Neural progenitor cell (in vitro differentiated cells): ENCODE results near the gene ICAM3. TPM values are rescaled to one million over a fixed set of nuclear protein-coding genes. Genes with fewer than 3 reads are reported as not detected.
"Not testable (repeated sequence)": the region's sequence is repeated elsewhere in the genome, so short reads cannot be mapped to it uniquely, and the experiment has no call there.

Experiments
- DNase-seq: peaks from one replicate; pipeline ENCODE4 v3.0.0-alpha.2; 2016; ENCODE audit warnings: low spot score
- H2AFZ ChIP-seq: fragments of 200-600 bp; sonication (generic); replicated peaks from 2 replicates; pipeline ENCODE4 v1.6.1; 2016; ENCODE audit warnings: antibody characterized with exemption
- H3F3A ChIP-seq: fragments of 200-600 bp; sonication (generic); 2 replicates; pipeline ENCODE4 v1.6.1; 2016; ENCODE audit warnings: antibody characterized with exemption, low read depth
- H3K27ac ChIP-seq: fragments of 200-600 bp; sonication (generic); 2 replicates; pipeline ENCODE4 v1.5.1; 2016; ENCODE audit warnings: mild to moderate bottlenecking
- H3K27me3 ChIP-seq: fragments of 200-600 bp; sonication (generic); 2 replicates; pipeline ENCODE4 v1.6.1; 2016; ENCODE audit warnings: mild to moderate bottlenecking, moderate library complexity
- H3K36me3 ChIP-seq: fragments of 200-600 bp; sonication (generic); 2 replicates; pipeline ENCODE4 v1.5.1; 2016
- H3K4me1 ChIP-seq: fragments of 200-600 bp; sonication (generic); 2 replicates; pipeline ENCODE4 v1.6.1; 2016; ENCODE audit warnings: mixed run types
- H3K4me2 ChIP-seq: fragments of 200-600 bp; sonication (generic); 2 replicates; pipeline ENCODE4 v1.6.1; 2016
- H3K4me3 ChIP-seq: fragments of 200-600 bp; sonication (generic); 2 replicates; pipeline ENCODE4 v1.5.1; 2016
- H3K79me2 ChIP-seq: fragments of 200-600 bp; sonication (generic); 2 replicates; pipeline ENCODE4 v1.6.1; 2016; ENCODE audit warnings: low read depth
- H3K9ac ChIP-seq: fragments of 200-600 bp; sonication (generic); 2 replicates; pipeline ENCODE4 v1.6.1; 2016
- H3K9me3 ChIP-seq: fragments of 200-600 bp; sonication (generic); 2 replicates; pipeline ENCODE4 v1.5.1; 2016; ENCODE audit warnings: low read depth
- H4K20me1 ChIP-seq: fragments of 200-600 bp; sonication (generic); 2 replicates; pipeline ENCODE4 v1.6.1; 2016; ENCODE audit warnings: low read depth
- H3K27ac Mint-ChIP-seq: 3 replicates; pipeline ENCODE4 v1.8.0; 2021; ENCODE audit warnings: mixed read lengths
- H3K27me3 Mint-ChIP-seq: 2 replicates; pipeline ENCODE4 v1.8.0; 2022; ENCODE audit warnings: low read depth, mild to moderate bottlenecking, inconsistent platforms, moderate library complexity, mixed read lengths; ENCODE audit not compliant: insufficient read depth
- H3K36me3 Mint-ChIP-seq: 3 replicates; pipeline ENCODE4 v1.8.0; 2021; ENCODE audit warnings: mixed read lengths
- H3K4me1 Mint-ChIP-seq: 3 replicates; pipeline ENCODE4 v1.8.0; 2021; ENCODE audit warnings: mixed read lengths
- H3K4me3 Mint-ChIP-seq: 3 replicates; pipeline ENCODE4 v1.8.0; 2021; ENCODE audit warnings: mild to moderate bottlenecking, moderate library complexity, mixed read lengths
- H3K9me3 Mint-ChIP-seq: 3 replicates; pipeline ENCODE4 v1.8.0; 2020; ENCODE audit warnings: mixed read lengths
- CTCF ChIP-seq: fragments of 200-600 bp; sonication (generic); IDR thresholded peaks from 2 replicates; pipeline ENCODE4 v1.5.1; 2017; ENCODE audit warnings: antibody characterized with exemption, mild to moderate bottlenecking
- EZH2 ChIP-seq: fragments of 200-600 bp; sonication (generic); IDR thresholded peaks from 2 replicates; pipeline ENCODE4 v1.6.1; 2017; ENCODE audit warnings: antibody characterized with exemption, mild to moderate bottlenecking, moderate library complexity
- EZH2phosphoT487 ChIP-seq: fragments of 200-600 bp; sonication (generic); IDR thresholded peaks from 2 replicates; pipeline ENCODE4 v1.6.1; 2017; ENCODE audit warnings: antibody characterized with exemption
- total RNA-seq: library from RNA; depleted of rRNA; stranded (reverse); fragments of >200 nt; gene quantifications from 2 replicates; pipeline ENCODE4 v1.2.3, GENCODE V29; 2015; ENCODE audit warnings: low replicate concordance

Gene ICAM3
- total RNA-seq, 1 donor from 2014 or later, result 1.3 TPM

- Mint-ChIP-seq H3K27me3 (peaks cover 3% of the 10 kb centered on the region), H3K4me3 (no peak overlapping the region), H3K9me3 (no peaks in the 10 kb centered on the region), H3K27ac (no peak overlapping the region), H3K4me1 (no peaks in the 10 kb centered on the region), H3K36me3 (no peaks in the 10 kb centered on the region)
- DNase-seq, result no peak
- Histone ChIP-seq H3K4me3 (no peak overlapping the region), H3K9ac (no peak overlapping the region), H4K20me1 (no peaks in the 10 kb centered on the region), H3K9me3 (no peaks in the 10 kb centered on the region), H3K36me3 (no peaks in the 10 kb centered on the region), H3K79me2 (no peaks in the 10 kb centered on the region), H3F3A (no peaks in the 10 kb centered on the region), H2AFZ (no peak overlapping the region), H3K4me1 (no peaks in the 10 kb centered on the region), H3K4me2 (no peak overlapping the region), H3K27me3 (no peaks in the 10 kb centered on the region), H3K27ac (no peak overlapping the region)
- TF ChIP-seq CTCF, result no peak
- TF ChIP-seq EZH2phosphoT487, result no peak
- TF ChIP-seq EZH2, result no peak
Observed at GRCh38 chr19:10344780-10345179, 5.4 kb upstream of the ICAM3 start.

- H3K4me3 Mint-ChIP-seq, result peak overlapping the region; percentile 8
- no peaks in the 10 kb centered on the region for H4K20me1 ChIP-seq
- no peaks in the 10 kb centered on the region for H3K27me3 ChIP-seq
- H3K36me3 ChIP-seq, result no peaks in the 10 kb centered on the region
- H3F3A ChIP-seq, result no peaks in the 10 kb centered on the region
- H3K4me1 ChIP-seq, result no peaks in the 10 kb centered on the region
- H3K9me3 Mint-ChIP-seq, result no peaks in the 10 kb centered on the region
- DNase-seq, result no peak
- H3K27ac ChIP-seq, result no peak overlapping the region
- H3K4me1 Mint-ChIP-seq, result no peaks in the 10 kb centered on the region
- no peak for TF ChIP-seq EZH2phosphoT487
- no peak for TF ChIP-seq CTCF
- TF ChIP-seq EZH2, result no peak
- H2AFZ ChIP-seq, result no peak overlapping the region
- no peak overlapping the region for H3K4me3 ChIP-seq
- no peak overlapping the region for H3K27ac Mint-ChIP-seq
- no peaks in the 10 kb centered on the region for H3K36me3 Mint-ChIP-seq
- no peak overlapping the region for H3K4me2 ChIP-seq
- peaks cover 6% of the 10 kb centered on the region for H3K27me3 Mint-ChIP-seq
- H3K9me3 ChIP-seq, result no peaks in the 10 kb centered on the region
- H3K79me2 ChIP-seq, result no peaks in the 10 kb centered on the region
- H3K9ac ChIP-seq, result no peak overlapping the region
Observed at GRCh38 chr19:10343495-10343894, 4.1 kb upstream of the ICAM3 start.

GRCh38 chr19:10339977-10340376 lies 553 bp upstream of the ICAM3 start:
- Mint-ChIP-seq H3K4me1 (peaks cover 1% of the 10 kb centered on the region), H3K27ac (no peak overlapping the region), H3K27me3 (peaks cover 7% of the 10 kb centered on the region), H3K4me3 (no peak overlapping the region), H3K9me3 (no peaks in the 10 kb centered on the region), H3K36me3 (no peaks in the 10 kb centered on the region)
- Histone ChIP-seq H3K27me3 (no peaks in the 10 kb centered on the region), H4K20me1 (peaks cover 8% of the 10 kb centered on the region), H3K79me2 (no peaks in the 10 kb centered on the region), H3F3A (no peaks in the 10 kb centered on the region), H3K9me3 (no peaks in the 10 kb centered on the region), H3K4me1 (no peaks in the 10 kb centered on the region), H3K9ac (no peak overlapping the region), H3K36me3 (no peaks in the 10 kb centered on the region), H2AFZ (no peak overlapping the region), H3K4me3 (no peak overlapping the region), H3K27ac (no peak overlapping the region), H3K4me2 (no peak overlapping the region)
- no peak for DNase-seq
- TF ChIP-seq EZH2 (no peak), CTCF (no peak), EZH2phosphoT487 (no peak)

- no peak for TF ChIP-seq EZH2
- H3K36me3 ChIP-seq, result no peaks in the 10 kb centered on the region
- H3K9ac ChIP-seq, result no peak overlapping the region
- H3F3A ChIP-seq, result peaks cover 7% of the 10 kb centered on the region
- H3K9me3 ChIP-seq, result no peaks in the 10 kb centered on the region
- Mint-ChIP-seq H3K27me3 (peaks cover 7% of the 10 kb centered on the region), H3K4me3 (no peak overlapping the region), H3K9me3 (no peaks in the 10 kb centered on the region), H3K27ac (no peak overlapping the region), H3K36me3 (no peaks in the 10 kb centered on the region), H3K4me1 (peaks cover 10% of the 10 kb centered on the region)
- peaks cover 7% of the 10 kb centered on the region for H3K4me1 ChIP-seq
- peaks cover 7% of the 10 kb centered on the region for H3K27me3 ChIP-seq
- H2AFZ ChIP-seq, result no peak overlapping the region
- peaks cover 14% of the 10 kb centered on the region for H4K20me1 ChIP-seq
- no peaks in the 10 kb centered on the region for H3K79me2 ChIP-seq
- H3K4me2 ChIP-seq, result no peak overlapping the region
- no peak overlapping the region for H3K4me3 ChIP-seq
- H3K27ac ChIP-seq, result no peak overlapping the region
- DNase-seq, result no peak
Observed at GRCh38 chr19:10338940-10339339, 484 bp downstream of the ICAM3 start.

GRCh38 chr19:10336725-10337124 lies 2.7 kb downstream of the ICAM3 start:
- not testable (repeated sequence) for H3K27ac Mint-ChIP-seq, H3K36me3 ChIP-seq, H3K36me3 Mint-ChIP-seq, H3K27ac ChIP-seq, DNase-seq, H3K4me2 ChIP-seq, H3K4me3 Mint-ChIP-seq, H3K4me3 ChIP-seq, H3K9me3 ChIP-seq, H3K27me3 ChIP-seq, H3K9me3 Mint-ChIP-seq, H2AFZ ChIP-seq, H3K9ac ChIP-seq
- peaks cover 14% of the 10 kb centered on the region for H3K79me2 ChIP-seq
- H4K20me1 ChIP-seq, result peaks cover 26% of the 10 kb centered on the region
- Mint-ChIP-seq H3K4me1 (peaks cover 22% of the 10 kb centered on the region), H3K27me3 (peaks cover 11% of the 10 kb centered on the region)
- peaks cover 15% of the 10 kb centered on the region for H3K4me1 ChIP-seq
- peaks cover 10% of the 10 kb centered on the region for H3F3A ChIP-seq
